Measurements from ENCODE around the gene JCAD. TPM values are rescaled to one million over a fixed set of nuclear protein-coding genes. Genes with fewer than 3 reads are reported as not detected.

JCAD gene
- total RNA-seq, 1 experiment from 2014 or later: 4.2 TPM

GRCh38 chr10:30046476-30046875 lies 12.9 kb downstream of the JCAD start:
- DNase-seq (ENCODE audit: low spot score): no peak

DNA sequence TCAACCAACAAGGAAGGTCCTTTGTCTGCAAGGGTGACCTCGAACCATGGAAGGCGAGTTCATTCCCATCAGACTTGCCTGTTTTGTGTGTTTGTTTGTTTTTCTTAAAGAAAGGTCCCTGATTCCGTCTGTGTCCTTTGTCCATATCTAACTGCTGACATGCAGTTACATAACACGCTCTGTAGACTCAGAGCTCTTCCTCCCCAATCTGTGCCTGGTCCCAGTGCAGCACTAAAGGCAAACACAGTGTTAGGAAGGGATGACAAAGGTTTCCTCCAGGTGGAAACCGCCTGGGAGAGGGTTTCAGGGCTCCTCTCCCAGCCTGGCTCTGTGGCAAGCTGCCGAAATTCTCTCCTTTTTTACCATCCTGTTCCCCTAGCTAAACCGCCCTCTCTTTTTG lies 13.4 kb downstream of the JCAD start:
- DNase-seq (ENCODE audit: low spot score): no peak

GRCh38 chr10:30043476-30044270 lies 15.7 kb downstream of the JCAD start:
- DNase-seq (ENCODE audit: low spot score): no peak

DNA sequence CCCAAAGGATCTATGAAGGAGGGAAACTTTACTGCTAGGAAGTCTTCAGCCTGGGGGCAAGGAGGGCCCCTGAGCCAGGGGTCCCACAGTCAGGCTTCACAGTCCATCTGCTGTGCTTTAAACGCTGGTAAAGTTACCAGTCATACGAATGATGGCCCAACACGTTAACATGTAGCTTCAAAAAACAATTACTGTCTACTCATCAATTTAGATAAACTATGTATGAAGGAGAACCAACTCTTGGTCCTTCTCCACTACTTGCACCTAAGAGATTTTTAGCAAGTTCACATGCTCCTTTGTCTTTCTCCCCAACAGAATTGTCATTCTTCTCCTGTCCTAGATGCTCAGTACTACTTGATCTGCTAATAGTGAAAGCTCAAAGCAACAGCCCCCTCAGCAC lies 16.6 kb downstream of the JCAD start:
- no peak for DNase-seq (ENCODE audit: low spot score)

- no peak for DNase-seq (ENCODE audit: low spot score)
Measured at GRCh38 chr10:30041196-30042105, 17.9 kb downstream of the JCAD start.

DNA sequence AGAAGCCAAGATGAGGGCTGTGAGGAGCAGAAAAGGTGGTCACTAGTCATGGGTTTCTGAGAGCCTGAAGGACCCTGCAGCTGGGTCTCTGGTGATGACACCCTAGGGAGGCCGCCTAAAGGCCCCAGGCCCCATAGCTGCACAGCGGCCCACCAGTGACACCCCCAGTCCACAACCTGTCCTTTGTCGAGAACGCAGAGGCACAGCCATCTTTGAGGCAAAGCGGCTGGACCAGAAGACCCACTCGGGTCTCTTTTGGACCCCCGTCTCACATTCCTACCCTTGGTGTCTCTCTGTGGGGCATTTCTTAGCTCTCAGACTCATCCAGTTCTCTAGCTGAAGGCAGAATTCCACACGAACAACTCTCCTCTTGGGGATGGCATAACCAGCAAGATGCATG lies 18.8 kb downstream of the JCAD start:
- DNase-seq (ENCODE audit: low spot score): no peak

- no peak for DNase-seq (ENCODE audit: low spot score)
Measured at GRCh38 chr10:30039988-30040387, 19.4 kb downstream of the JCAD start.

DNA sequence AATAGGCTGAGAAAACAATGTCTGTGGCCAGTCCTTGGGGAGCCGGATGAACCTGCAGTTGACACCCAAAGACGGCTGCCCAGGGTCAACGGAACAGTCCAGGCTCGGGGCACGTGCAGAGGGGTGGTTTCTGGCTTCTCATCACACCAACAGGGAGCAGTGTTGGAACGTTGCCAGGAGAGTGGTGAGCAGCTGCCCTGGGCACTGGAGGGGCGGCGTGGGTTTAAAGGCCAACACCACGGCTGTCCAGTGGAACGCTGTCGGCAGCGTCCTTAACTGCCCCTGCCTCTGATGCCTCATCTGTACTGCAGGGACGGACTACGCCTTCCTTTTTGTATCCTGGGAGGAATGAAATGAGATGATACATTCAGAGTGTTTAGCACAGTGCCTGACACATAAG lies 19.8 kb downstream of the JCAD start:
- DNase-seq (ENCODE audit: low spot score): no peak

DNA sequence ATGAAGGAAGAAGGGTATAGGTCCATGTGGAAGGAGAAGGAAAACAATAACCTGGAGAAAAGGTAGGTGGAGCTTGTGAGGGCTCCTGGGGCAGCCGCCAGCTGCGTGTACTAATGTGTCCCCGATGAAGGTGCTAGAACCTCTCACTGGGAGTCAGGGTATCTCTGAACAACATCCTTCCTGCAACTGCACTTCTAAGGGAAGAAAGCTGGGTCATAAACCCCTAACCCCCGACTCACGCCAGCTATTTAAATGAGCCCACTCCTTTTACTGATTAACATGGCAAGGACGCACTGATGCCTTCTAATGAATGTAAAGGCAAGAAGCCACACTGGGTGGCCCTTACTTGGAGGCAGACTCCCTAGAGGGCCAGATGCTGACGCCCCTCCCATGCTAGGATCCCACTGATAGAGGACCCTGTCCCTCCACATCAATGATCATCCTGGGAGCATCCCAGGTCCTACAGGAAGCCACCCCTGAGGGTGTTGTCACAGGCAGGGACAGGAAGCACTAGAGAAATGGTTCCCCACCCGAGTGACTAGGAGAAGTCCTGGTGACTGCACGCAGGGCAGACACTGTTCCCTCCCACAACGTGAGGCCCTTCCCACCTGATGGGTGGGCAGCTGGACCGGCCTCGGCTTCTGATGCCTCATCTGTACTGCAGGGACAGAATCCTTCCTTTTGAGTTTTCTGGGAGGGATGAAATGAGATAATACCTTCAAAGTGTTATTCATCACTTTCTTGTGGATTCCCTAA lies 20.4 kb downstream of the JCAD start:
- DNase-seq (ENCODE audit: low spot score): no peak

- peak; percentile 31 for DNase-seq (ENCODE audit: low spot score)
Measured at GRCh38 chr10:30037620-30038336, 21.6 kb downstream of the JCAD start.

GRCh38 chr10:30036811-30037210 lies 22.6 kb downstream of the JCAD start:
- DNase-seq (ENCODE audit: low spot score): no peak

DNA sequence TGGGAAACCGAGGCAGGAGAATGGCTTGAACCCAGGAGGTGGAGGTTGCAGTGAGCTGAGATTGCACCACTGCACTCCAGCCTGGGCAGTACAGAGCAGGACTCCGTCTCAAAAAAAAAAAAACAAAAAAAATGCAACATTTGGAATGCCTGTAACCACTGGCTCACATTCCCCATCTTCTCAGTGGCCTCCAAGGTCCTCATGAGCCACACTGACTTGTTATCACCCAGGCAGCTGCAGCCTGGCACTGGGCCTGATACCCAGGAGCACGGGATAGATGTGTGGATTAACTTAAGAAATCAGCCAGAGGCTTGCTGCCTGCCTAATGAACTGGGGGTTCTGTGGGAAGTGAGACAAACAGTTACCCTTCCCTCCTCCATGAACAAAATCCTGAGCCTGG lies 23.0 kb downstream of the JCAD start:
- no peak for DNase-seq (ENCODE audit: low spot score)

DNA sequence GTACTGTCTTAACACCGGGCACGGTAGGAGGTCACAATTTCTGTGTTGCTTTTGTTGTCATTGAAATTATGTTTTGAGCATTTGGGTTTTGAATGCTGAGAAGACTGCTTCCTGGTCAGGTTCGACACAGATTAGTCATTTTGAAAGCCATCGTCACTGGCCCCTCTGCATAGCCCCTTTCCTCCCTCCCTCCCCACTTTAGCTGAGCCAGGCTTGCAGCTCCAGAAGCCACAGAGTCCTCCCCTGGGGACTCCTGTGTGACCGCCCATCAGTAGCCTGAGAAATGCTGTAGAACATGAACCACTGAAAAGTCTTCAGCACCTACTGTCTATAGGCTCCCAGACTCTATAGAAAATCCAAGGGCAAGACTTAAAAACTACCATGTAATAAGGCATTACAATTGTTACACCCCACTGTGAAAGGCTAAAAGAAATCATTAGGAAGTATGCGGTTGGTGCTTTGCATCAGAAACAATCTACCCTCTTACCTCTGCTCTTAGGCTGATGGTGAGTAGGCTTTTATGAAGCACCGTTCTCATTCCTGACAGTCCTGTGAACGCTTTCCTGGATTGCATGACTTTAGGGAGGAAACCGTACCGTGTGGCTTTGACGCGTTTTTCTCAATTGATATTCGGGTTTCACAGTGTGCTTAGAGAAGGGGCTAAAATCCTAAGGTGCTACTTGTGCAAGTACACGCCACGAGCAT lies 24.8 kb downstream of the JCAD start:
- no peak for DNase-seq (ENCODE audit: low spot score)

GRCh38 chr10:30032125-30032524 lies 27.3 kb downstream of the JCAD start:
- no peak for DNase-seq (ENCODE audit: low spot score)

DNA sequence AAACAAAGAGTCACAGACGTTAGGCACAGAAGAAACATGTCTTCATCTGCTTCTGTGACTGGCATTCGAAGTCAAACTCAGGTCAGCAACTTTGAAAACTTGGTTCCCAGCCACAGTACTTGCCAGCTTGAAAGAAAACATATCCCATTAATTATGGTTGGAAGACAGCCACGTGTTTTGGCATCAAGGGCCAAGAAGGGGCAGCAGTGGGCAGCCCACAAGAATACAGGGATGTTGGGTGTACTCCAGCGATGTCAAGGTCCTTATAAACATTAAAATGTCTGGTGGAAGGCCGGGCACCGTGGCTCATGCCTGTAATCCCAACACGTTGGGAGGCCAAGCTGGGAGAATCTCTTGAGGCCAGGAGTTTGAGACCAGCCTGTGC lies 29.5 kb downstream of the JCAD start:
- no peak for DNase-seq (ENCODE audit: low spot score)

GRCh38 chr10:30029164-30029871 lies 30.1 kb downstream of the JCAD start:
- DNase-seq (ENCODE audit: low spot score): no peak

GRCh38 chr10:30028738-30029030 lies 30.7 kb downstream of the JCAD start:
- DNase-seq (ENCODE audit: low spot score): no peak

DNA sequence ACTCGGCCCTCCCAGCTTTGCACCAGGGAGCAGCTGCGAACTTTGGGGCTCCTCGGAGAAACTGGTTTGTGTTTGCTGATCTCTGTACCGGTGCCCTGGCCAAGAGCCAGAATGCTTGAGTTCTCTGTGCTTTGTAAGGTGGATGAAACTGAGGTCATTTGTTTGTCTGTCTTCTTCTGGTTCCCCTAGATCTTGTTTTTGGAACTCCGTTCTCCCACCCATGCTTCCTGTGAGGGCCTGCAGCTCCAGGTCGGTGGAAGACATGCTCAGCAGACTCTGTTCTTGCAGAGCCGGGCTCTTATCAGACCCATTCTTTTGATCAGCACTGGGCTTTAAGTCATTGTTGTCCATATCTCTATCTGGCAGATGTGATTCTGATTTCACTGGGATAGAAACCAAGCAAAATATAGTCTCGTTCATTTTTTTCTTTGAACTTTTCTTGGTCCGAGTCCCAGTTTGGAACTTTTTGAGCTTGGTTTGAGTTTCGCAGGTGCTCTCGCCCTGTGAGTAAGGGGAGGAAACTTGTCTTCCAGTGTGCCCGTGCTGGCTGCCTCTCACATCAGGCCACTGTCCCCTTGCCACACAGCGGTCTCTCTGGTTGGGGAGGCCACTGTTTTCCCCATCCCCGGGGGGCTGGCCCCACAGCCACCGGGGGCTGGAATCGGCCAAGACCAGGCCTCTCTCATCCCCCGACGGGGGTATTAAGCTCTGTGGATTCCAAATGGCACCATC lies 31.2 kb downstream of the JCAD start:
- no peak for DNase-seq (ENCODE audit: low spot score)

- no peak for DNase-seq (ENCODE audit: low spot score)
Measured at GRCh38 chr10:30027057-30028005, 32.1 kb downstream of the JCAD start.
